Activated CD8-positive, alpha-beta T cell treated with anti-CD3 and anti-CD28 coated beads, Interleukin-2, amount 10 ng/mL, durations not matched to agents 7 days and 5 days (primary cell): ENCODE results near the gene OSBPL9. TPM values are rescaled to one million over a fixed set of nuclear protein-coding genes. Genes with fewer than 3 reads are reported as not detected.
A peak's percentile ranks its signal among the peaks of the same experiment; 100 is the strongest.
"Not testable (repeated sequence)": the region's sequence is repeated elsewhere in the genome, so short reads cannot be mapped to it uniquely, and the experiment has no call there.

Experiments used
- ATAC-seq: fragments of 150-1000 bp; cut with Tn5 transposase; one replicate; pipeline ENCODE4 v1.10.0; 2021; ENCODE audit warnings: moderate library complexity
- CTCF ChIA-PET: fragments of 350-600 bp; sonication (Branson Sonifier 250); formaldehyde crosslinking; loops from one replicate; lab custom pipeline; 2021; ENCODE audit warnings: antibody characterized with exemption; lab: Charles Lee
- POLR2A ChIA-PET: fragments of 350-600 bp; sonication (Branson Sonifier 250); formaldehyde crosslinking; loops from one replicate; lab custom pipeline; 2021; ENCODE audit warnings: antibody characterized with exemption; lab: Charles Lee
- DNase-seq: peaks from one replicate; pipeline ENCODE4 v3.0.0-alpha.2; 2020
- H3K27ac Mint-ChIP-seq: one replicate; pipeline ENCODE4 v1.8.0; 2021; ENCODE audit warnings: mild to moderate bottlenecking, mixed read lengths
- H3K27me3 Mint-ChIP-seq: one replicate; pipeline ENCODE4 v1.8.0; 2021; ENCODE audit warnings: low read depth, mixed read lengths
- H3K36me3 Mint-ChIP-seq: one replicate; pipeline ENCODE4 v1.8.0; 2021; ENCODE audit warnings: low read depth, mixed read lengths
- H3K4me1 Mint-ChIP-seq: one replicate; pipeline ENCODE4 v1.8.0; 2021; ENCODE audit warnings: low read depth, mixed read lengths
- H3K4me3 Mint-ChIP-seq: one replicate; pipeline ENCODE4 v1.8.0; 2021; ENCODE audit warnings: mild to moderate bottlenecking, mixed read lengths
- H3K9me3 Mint-ChIP-seq: one replicate; pipeline ENCODE4 v1.8.0; 2022; ENCODE audit warnings: mixed read lengths; ENCODE audit not compliant: insufficient read depth
- total RNA-seq, 2 experiments: library from RNA; stranded (reverse); gene quantifications; one replicate each; pipeline ENCODE4 v1.2.3, GENCODE V29; 2021

OSBPL9 gene
- total RNA-seq, 2 experiments from 2014 or later = 43.3 to 45.8 TPM

- POLR2A ChIA-PET = no interaction called here
- Mint-ChIP-seq H3K9me3 (peaks cover 6% of the 10 kb centered on the region), H3K27ac (peak overlapping the region; percentile 53), H3K36me3 (peaks cover 4% of the 10 kb centered on the region), H3K4me3 (no peak overlapping the region), H3K27me3 (no peaks in the 10 kb centered on the region), H3K4me1 (peaks cover 46% of the 10 kb centered on the region)
- ATAC-seq (no peak), DNase-seq (no peak)
- CTCF ChIA-PET = interaction anchor here (0.8 to 0.9 kb wide), 2 partner anchors 41 to 192 kb away, joined by 3 read pairs; no protein-coding TSS in a partner anchor
Observed at GRCh38 chr1:51576923-51577322, 40.0 kb upstream of the OSBPL9 start.

GRCh38 chr1:51578383-51579109 is 38.3 kb upstream of the OSBPL9 start:
- Mint-ChIP-seq H3K4me3 (no peak overlapping the region), H3K4me1 (peaks cover 52% of the 10 kb centered on the region), H3K27me3 (no peaks in the 10 kb centered on the region), H3K27ac (peak overlapping the region; percentile 6), H3K36me3 (peaks cover 4% of the 10 kb centered on the region), H3K9me3 (peaks cover 6% of the 10 kb centered on the region)
- ChIA-PET POLR2A (no interaction called here), CTCF (interaction anchor here (0.7 kb wide), 1 partner anchor 26 kb away, joined by 3 read pairs; no protein-coding TSS in a partner anchor)
- DNase-seq (no peak), ATAC-seq (no peak)

- peaks cover 39% of the 10 kb centered on the region for H3K4me1 Mint-ChIP-seq
- ATAC-seq (no peak), DNase-seq (no peak)
- H3K4me3 Mint-ChIP-seq = no peak overlapping the region
- ChIA-PET POLR2A (no interaction called here), CTCF (no interaction called here)
- H3K27ac Mint-ChIP-seq = no peak overlapping the region
- H3K36me3 Mint-ChIP-seq = peaks cover 4% of the 10 kb centered on the region
- H3K9me3 Mint-ChIP-seq = peaks cover 6% of the 10 kb centered on the region
- H3K27me3 Mint-ChIP-seq = no peaks in the 10 kb centered on the region
Observed at GRCh38 chr1:51581238-51581637, 35.7 kb upstream of the OSBPL9 start.

- Mint-ChIP-seq H3K4me3 (no peak overlapping the region), H3K27ac (no peak overlapping the region), H3K36me3 (no peaks in the 10 kb centered on the region), H3K9me3 (no peaks in the 10 kb centered on the region), H3K4me1 (peaks cover 16% of the 10 kb centered on the region), H3K27me3 (peaks cover 6% of the 10 kb centered on the region)
- ChIA-PET CTCF (no interaction called here), POLR2A (no interaction called here)
- ATAC-seq = no peak
- no peak for DNase-seq
Observed at GRCh38 chr1:51583532-51583931, 33.4 kb upstream of the OSBPL9 start.

GRCh38 chr1:51584021-51584420 is 32.9 kb upstream of the OSBPL9 start:
- peaks cover 12% of the 10 kb centered on the region for H3K4me1 Mint-ChIP-seq
- H3K9me3 Mint-ChIP-seq = no peaks in the 10 kb centered on the region
- ATAC-seq (no peak), DNase-seq (no peak)
- POLR2A ChIA-PET = no interaction called here
- H3K36me3 Mint-ChIP-seq = no peaks in the 10 kb centered on the region
- no peak overlapping the region for H3K4me3 Mint-ChIP-seq
- CTCF ChIA-PET = no interaction called here
- H3K27me3 Mint-ChIP-seq = peaks cover 6% of the 10 kb centered on the region
- no peak overlapping the region for H3K27ac Mint-ChIP-seq

- Mint-ChIP-seq H3K36me3 (no peaks in the 10 kb centered on the region), H3K27ac (no peak overlapping the region), H3K27me3 (peaks cover 10% of the 10 kb centered on the region), H3K4me3 (no peak overlapping the region), H3K4me1 (no peaks in the 10 kb centered on the region), H3K9me3 (no peaks in the 10 kb centered on the region)
- no peak for ATAC-seq
- CTCF ChIA-PET = no interaction called here
- no peak for DNase-seq
- POLR2A ChIA-PET = no interaction called here
Observed at GRCh38 chr1:51592711-51593110, 24.2 kb upstream of the OSBPL9 start.

GRCh38 chr1:51594716-51595115 is 22.2 kb upstream of the OSBPL9 start:
- Mint-ChIP-seq H3K4me3 (no peak overlapping the region), H3K9me3 (no peaks in the 10 kb centered on the region), H3K27me3 (peaks cover 12% of the 10 kb centered on the region), H3K4me1 (no peaks in the 10 kb centered on the region), H3K36me3 (no peaks in the 10 kb centered on the region), H3K27ac (no peak overlapping the region)
- ChIA-PET POLR2A (no interaction called here), CTCF (interaction anchor here (1.4 kb wide), 1 partner anchor 55 kb away, joined by 3 read pairs; no protein-coding TSS in a partner anchor)
- DNase-seq (no peak), ATAC-seq (no peak)

- H3K36me3 Mint-ChIP-seq = no peaks in the 10 kb centered on the region
- DNase-seq (no peak), ATAC-seq (no peak)
- no peak overlapping the region for H3K4me3 Mint-ChIP-seq
- no peaks in the 10 kb centered on the region for H3K9me3 Mint-ChIP-seq
- ChIA-PET POLR2A (interaction anchor here (0.6 kb wide), 1 partner anchor 776 kb away, joined by 3 read pairs; no protein-coding TSS in a partner anchor), CTCF (interaction anchor here (0.9 to 1.5 kb wide), 2 partner anchors 26 to 169 kb away, joined by 3 to 4 read pairs; no protein-coding TSS in a partner anchor)
- peaks cover 9% of the 10 kb centered on the region for H3K27me3 Mint-ChIP-seq
- no peaks in the 10 kb centered on the region for H3K4me1 Mint-ChIP-seq
- H3K27ac Mint-ChIP-seq = no peak overlapping the region
Observed at GRCh38 chr1:51600529-51600928, 16.4 kb upstream of the OSBPL9 start.

- DNase-seq (no peak), ATAC-seq (no peak)
- ChIA-PET CTCF (interaction anchor here (0.9 to 1.5 kb wide), 2 partner anchors 27 to 168 kb away, joined by 3 to 4 read pairs; no protein-coding TSS in a partner anchor), POLR2A (interaction anchor here (0.6 kb wide), 1 partner anchor 776 kb away, joined by 3 read pairs; no protein-coding TSS in a partner anchor)
- no peaks in the 10 kb centered on the region for H3K9me3 Mint-ChIP-seq
- no peak overlapping the region for H3K4me3 Mint-ChIP-seq
- H3K27me3 Mint-ChIP-seq = peaks cover 11% of the 10 kb centered on the region
- no peaks in the 10 kb centered on the region for H3K4me1 Mint-ChIP-seq
- H3K36me3 Mint-ChIP-seq = no peaks in the 10 kb centered on the region
- H3K27ac Mint-ChIP-seq = no peak overlapping the region
Observed at GRCh38 chr1:51600965-51601364, 15.9 kb upstream of the OSBPL9 start.

- H3K27me3 Mint-ChIP-seq = peaks cover 12% of the 10 kb centered on the region
- no peaks in the 10 kb centered on the region for H3K4me1 Mint-ChIP-seq
- no peak overlapping the region for H3K27ac Mint-ChIP-seq
- H3K4me3 Mint-ChIP-seq = no peak overlapping the region
- ATAC-seq = no peak
- POLR2A ChIA-PET = no interaction called here
- H3K9me3 Mint-ChIP-seq = no peaks in the 10 kb centered on the region
- CTCF ChIA-PET = no interaction called here
- no peaks in the 10 kb centered on the region for H3K36me3 Mint-ChIP-seq
- DNase-seq = no peak
Observed at GRCh38 chr1:51605961-51606723, 10.8 kb upstream of the OSBPL9 start.

- Mint-ChIP-seq H3K27ac (no peak overlapping the region), H3K9me3 (no peaks in the 10 kb centered on the region), H3K36me3 (no peaks in the 10 kb centered on the region), H3K4me1 (no peaks in the 10 kb centered on the region), H3K4me3 (no peak overlapping the region), H3K27me3 (peaks cover 23% of the 10 kb centered on the region)
- DNase-seq (no peak), ATAC-seq (no peak)
- CTCF ChIA-PET = no interaction called here
- POLR2A ChIA-PET = no interaction called here
Observed at GRCh38 chr1:51607681-51608095, 9.2 kb upstream of the OSBPL9 start.

- H3K9me3 Mint-ChIP-seq, POLR2A ChIA-PET, H3K4me3 Mint-ChIP-seq: not testable (repeated sequence)
Observed at GRCh38 chr1:51610104-51610503, 6.8 kb upstream of the OSBPL9 start.

More at GRCh38 chr1:51610104-51610503, 6.8 kb upstream of the OSBPL9 start:
- DNase-seq, H3K27ac Mint-ChIP-seq, ATAC-seq, H3K4me1 Mint-ChIP-seq, H3K36me3 Mint-ChIP-seq: not testable (repeated sequence)
- CTCF ChIA-PET = interaction anchor here (0.9 kb wide), 1 partner anchor 10 kb away, joined by 4 read pairs; no protein-coding TSS in a partner anchor
- peaks cover 25% of the 10 kb centered on the region for H3K27me3 Mint-ChIP-seq
